GM12875 (cell line): ENCODE data around the gene KIFC1.

Experiments used
- H3K4me3 ChIP-seq: one replicate; pipeline ENCODE4 v1.5.1; 2011; ENCODE audit warnings: low read depth, low read length, control low read depth
- CTCF ChIP-seq: IDR thresholded peaks from 2 replicates; pipeline ENCODE4 v1.5.1; 2011; ENCODE audit warnings: low read depth, mild to moderate bottlenecking, control low read depth, inconsistent platforms, low read length, moderate library complexity, borderline replicate concordance; ENCODE audit not compliant: insufficient read depth

Gene KIFC1

GRCh38 chr6:33455051-33455450 lies 63.4 kb downstream of the KIFC1 start:
- peak overlapping the region; percentile 60 for H3K4me3 ChIP-seq
- TF ChIP-seq CTCF, result no peak

DNA sequence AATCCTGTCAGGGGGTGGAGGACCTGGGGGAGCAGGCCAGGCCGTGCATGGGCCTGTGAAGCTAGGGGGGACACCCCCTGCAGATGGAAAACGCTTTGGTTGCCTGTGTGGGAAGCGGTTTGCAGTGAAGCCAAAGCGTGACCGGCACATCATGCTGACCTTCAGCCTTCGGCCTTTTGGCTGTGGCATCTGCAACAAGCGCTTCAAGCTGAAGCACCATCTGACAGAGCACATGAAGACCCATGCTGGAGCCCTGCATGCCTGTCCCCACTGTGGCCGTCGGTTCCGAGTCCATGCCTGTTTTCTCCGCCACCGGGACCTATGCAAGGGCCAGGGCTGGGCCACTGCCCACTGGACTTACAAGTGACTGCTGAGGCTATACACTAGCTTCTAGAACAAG lies 64.5 kb downstream of the KIFC1 start:
- H3K4me3 ChIP-seq, result no peak overlapping the region
- TF ChIP-seq CTCF, result no peak

DNA sequence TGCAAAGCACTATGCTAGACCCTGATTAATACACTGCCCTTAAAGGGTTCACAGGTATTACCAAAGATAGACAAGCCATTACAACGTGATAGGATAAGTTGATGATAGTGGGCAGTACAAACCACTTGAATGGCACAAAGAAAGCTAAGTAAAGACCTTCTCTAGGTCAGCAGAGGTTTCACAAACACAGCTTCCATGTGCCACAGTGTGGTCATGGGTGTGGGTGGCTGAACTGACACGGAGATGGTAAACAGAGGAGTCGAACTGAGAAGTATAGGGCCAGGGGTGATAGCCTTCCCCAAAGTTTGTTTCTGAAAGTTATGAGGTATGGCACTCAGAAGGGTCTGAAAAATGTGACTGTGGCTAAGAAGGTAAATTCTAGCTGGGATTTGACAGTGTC lies 67.1 kb downstream of the KIFC1 start:
- H3K4me3 ChIP-seq, result no peak overlapping the region
- no peak for TF ChIP-seq CTCF

- H3K4me3 ChIP-seq, result no peak overlapping the region
- TF ChIP-seq CTCF, result no peak
Observed at GRCh38 chr6:33459226-33459625, 67.6 kb downstream of the KIFC1 start.
